ENCODE results near the gene SPG7. TPM values are rescaled to one million over a fixed set of nuclear protein-coding genes. Genes with fewer than 3 reads are reported as not detected.
A peak's percentile ranks its signal among the peaks of the same experiment; 100 is the strongest.

SPG7 gene
- total RNA-seq, 3 donors from 2014 or later (not counting 1 experiment from before 2014, with no cell fraction given): 142 to 195 (median 180) TPM

DNA sequence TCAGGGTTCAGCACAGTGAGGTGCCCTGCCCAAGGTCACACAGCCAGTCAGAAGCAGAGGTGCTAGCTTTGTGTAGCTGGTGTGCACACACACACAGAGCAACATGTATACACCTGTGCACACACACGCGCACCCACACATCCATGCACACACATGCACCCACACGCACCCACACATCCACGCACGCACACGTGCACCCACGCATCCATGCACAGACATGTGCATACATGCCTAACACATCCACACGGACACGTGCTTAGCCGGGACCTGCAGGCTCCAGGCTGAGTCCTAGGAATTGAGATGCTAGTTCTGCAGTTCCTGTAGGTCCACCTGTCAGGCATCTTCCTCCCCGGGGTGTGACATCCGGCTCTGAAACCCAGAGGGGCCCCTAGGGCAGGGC is 92.2 kb downstream of the SPG7 start:
- H3K27me3 Mint-ChIP-seq (ENCODE audit: low read depth in 2 of 2): no peaks in the 10 kb centered on the region

DNA sequence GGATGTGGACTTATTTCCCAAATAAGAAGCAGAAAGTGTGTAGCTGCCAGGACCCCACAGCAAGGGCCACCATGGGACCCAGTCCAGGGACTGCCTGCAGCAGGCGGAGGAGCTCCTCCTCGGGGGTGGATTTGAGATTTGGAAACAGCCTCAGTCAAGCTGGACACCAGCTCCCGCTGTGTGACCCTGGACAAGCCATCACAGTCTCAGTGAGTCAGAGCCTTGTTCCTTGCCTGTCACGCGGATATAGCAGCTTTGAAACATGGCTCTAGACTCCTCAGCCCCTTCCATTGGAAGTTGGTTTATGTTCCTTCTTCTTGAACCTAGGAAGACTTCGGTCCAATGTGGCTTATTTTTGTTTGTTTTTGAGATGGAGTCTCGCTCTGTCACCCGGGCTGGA is 92.8 kb downstream of the SPG7 start:
- intact Hi-C loops (cut with micrococcal nuclease): no loop called here
- DNase-seq: no peak
- no peaks in the 10 kb centered on the region for H3K9me3 ChIP-seq (ENCODE audit: control insufficient read depth, insufficient read depth, low read length)
- TF ChIP-seq, protein P1, sequence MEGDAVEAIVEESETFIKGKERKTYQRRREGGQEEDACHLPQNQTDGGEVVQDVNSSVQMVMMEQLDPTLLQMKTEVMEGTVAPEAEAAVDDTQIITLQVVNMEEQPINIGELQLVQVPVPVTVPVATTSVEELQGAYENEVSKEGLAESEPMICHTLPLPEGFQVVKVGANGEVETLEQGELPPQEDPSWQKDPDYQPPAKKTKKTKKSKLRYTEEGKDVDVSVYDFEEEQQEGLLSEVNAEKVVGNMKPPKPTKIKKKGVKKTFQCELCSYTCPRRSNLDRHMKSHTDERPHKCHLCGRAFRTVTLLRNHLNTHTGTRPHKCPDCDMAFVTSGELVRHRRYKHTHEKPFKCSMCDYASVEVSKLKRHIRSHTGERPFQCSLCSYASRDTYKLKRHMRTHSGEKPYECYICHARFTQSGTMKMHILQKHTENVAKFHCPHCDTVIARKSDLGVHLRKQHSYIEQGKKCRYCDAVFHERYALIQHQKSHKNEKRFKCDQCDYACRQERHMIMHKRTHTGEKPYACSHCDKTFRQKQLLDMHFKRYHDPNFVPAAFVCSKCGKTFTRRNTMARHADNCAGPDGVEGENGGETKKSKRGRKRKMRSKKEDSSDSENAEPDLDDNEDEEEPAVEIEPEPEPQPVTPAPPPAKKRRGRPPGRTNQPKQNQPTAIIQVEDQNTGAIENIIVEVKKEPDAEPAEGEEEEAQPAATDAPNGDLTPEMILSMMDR (IDR thresholded peaks at IDR 0.05): no peak
- Mint-ChIP-seq H3K36me3 (no peaks in the 10 kb centered on the region), H3K9me3 (no peaks in the 10 kb centered on the region), H3K4me1 (peaks cover 7 to 15% of the 10 kb centered on the region in 2 donors), H3K4me3 (no peak overlapping the region), H3K27ac (no peak overlapping the region), H3K27me3 (ENCODE audit: low read depth in 2 of 2) (no peaks in the 10 kb centered on the region)
- H3K4me1 ChIP-seq (ENCODE audit: control insufficient read depth, insufficient read depth, low read length): peaks cover 16% of the 10 kb centered on the region
- WGBS (ENCODE audit: insufficient coverage): 92% methylated on average over 8 of the region's 8 CpGs
- ATAC-seq: no peak
- H3K27me3 ChIP-seq (ENCODE audit: control insufficient read depth, insufficient read depth, low read length): no peaks in the 10 kb centered on the region
- no peak overlapping the region for H3K27ac ChIP-seq (ENCODE audit: low read length)
- H3K36me3 ChIP-seq (ENCODE audit: control insufficient read depth, insufficient read depth, low read length): no peaks in the 10 kb centered on the region
- no peak overlapping the region for H3K4me3 ChIP-seq (ENCODE audit: low read length)

More for the DNA sequence above, 92.2 kb downstream of the SPG7 start:
- H3K4me1 ChIP-seq (ENCODE audit: control insufficient read depth, insufficient read depth, low read length): peaks cover 16% of the 10 kb centered on the region
- Mint-ChIP-seq H3K4me1 (peaks cover 7 to 15% of the 10 kb centered on the region in 2 donors), H3K9me3 (no peaks in the 10 kb centered on the region), H3K4me3 (no peak overlapping the region), H3K36me3 (no peaks in the 10 kb centered on the region), H3K27ac (no peak overlapping the region)
- H3K4me3 ChIP-seq (ENCODE audit: low read length): no peak overlapping the region
- intact Hi-C loops (cut with micrococcal nuclease): no loop called here
- no peaks in the 10 kb centered on the region for H3K27me3 ChIP-seq (ENCODE audit: control insufficient read depth, insufficient read depth, low read length)
- H3K9me3 ChIP-seq (ENCODE audit: control insufficient read depth, insufficient read depth, low read length): no peaks in the 10 kb centered on the region
- TF ChIP-seq, protein P1 (IDR thresholded peaks at IDR 0.05): no peak
- ATAC-seq (no peak), DNase-seq (no peak)
- H3K36me3 ChIP-seq (ENCODE audit: control insufficient read depth, insufficient read depth, low read length): no peaks in the 10 kb centered on the region
- 86% methylated on average over 12 of the region's 12 CpGs for WGBS (ENCODE audit: insufficient coverage)
- no peak overlapping the region for H3K27ac ChIP-seq (ENCODE audit: low read length)

DNA sequence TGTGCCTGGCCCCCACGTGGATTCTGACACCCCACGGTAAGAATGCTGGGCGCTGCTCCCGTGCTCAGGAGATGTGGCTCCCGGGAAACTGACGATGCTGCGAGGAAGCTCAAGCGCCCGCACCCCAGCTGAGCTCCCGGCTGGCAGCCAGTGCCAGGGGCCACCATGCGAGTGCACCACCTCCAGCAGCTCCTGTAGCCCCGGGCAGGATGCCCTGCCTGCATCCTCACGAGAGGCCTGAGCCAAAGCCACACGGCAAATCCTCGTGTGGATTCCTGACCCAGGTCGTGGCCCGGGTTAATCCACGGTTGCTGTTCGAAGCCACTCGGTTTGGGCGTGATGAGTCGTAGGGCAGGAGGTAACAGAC is 93.7 kb downstream of the SPG7 start:
- H3K36me3 Mint-ChIP-seq: no peaks in the 10 kb centered on the region
- 79% methylated on average over 22 of the region's 22 CpGs for WGBS (ENCODE audit: insufficient coverage)
- Histone ChIP-seq H3K27ac (ENCODE audit: low read length) (no peak overlapping the region), H3K4me3 (ENCODE audit: low read length) (no peak overlapping the region), H3K27me3 (ENCODE audit: control insufficient read depth, insufficient read depth, low read length) (no peaks in the 10 kb centered on the region), H3K36me3 (ENCODE audit: control insufficient read depth, insufficient read depth, low read length) (no peaks in the 10 kb centered on the region), H3K4me1 (ENCODE audit: control insufficient read depth, insufficient read depth, low read length) (peaks cover 16% of the 10 kb centered on the region), H3K9me3 (ENCODE audit: control insufficient read depth, insufficient read depth, low read length) (no peaks in the 10 kb centered on the region)
- ATAC-seq: no peak
- no peak for DNase-seq
- intact Hi-C loops (cut with micrococcal nuclease): no loop called here
- peak overlapping the region in 1 of 2 donors; percentile 73 for H3K27ac Mint-ChIP-seq
- H3K27me3 Mint-ChIP-seq (ENCODE audit: low read depth in 2 of 2): no peaks in the 10 kb centered on the region
- TF ChIP-seq, protein P1 (IDR thresholded peaks at IDR 0.05): no peak
- peaks cover 7 to 15% of the 10 kb centered on the region in 2 donors for H3K4me1 Mint-ChIP-seq
- H3K9me3 Mint-ChIP-seq: no peaks in the 10 kb centered on the region
- H3K4me3 Mint-ChIP-seq: no peak overlapping the region

DNA sequence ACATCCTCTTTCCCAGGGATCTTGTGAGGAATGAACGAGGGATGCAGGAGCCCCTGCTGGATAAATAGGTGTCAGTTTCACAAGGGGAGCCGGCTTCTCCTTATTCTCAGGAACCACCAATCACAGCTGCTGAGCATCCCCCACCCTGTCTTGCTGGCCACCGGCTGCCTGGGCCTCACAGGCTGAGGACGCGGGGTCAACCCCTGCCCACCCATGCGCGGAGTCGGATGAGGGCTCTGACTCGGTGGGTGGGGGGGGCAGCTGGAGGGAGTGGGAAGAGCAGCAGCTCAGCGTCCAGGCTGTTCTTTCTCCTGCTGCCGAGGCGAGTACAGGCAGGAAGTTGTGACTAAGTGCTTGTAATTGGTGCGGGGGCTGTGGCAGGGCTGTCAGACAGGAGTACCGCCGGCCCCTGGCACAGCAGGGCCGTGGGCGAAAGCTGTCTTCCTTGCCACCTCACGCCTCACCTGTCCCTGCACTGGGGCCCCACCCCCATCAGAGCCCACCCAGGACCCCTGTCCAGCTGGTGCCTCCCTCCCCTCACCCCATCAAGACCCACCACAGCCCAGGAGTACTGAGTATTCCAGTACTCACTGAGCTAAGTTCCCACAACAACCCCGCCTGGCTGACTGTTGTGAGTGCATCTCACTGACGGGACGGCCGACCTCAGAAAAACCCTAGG is 94.2 kb downstream of the SPG7 start:
- Histone ChIP-seq H3K9me3 (ENCODE audit: control insufficient read depth, insufficient read depth, low read length) (no peaks in the 10 kb centered on the region), H3K27ac (ENCODE audit: low read length) (no peak overlapping the region), H3K27me3 (ENCODE audit: control insufficient read depth, insufficient read depth, low read length) (no peaks in the 10 kb centered on the region), H3K36me3 (ENCODE audit: control insufficient read depth, insufficient read depth, low read length) (no peaks in the 10 kb centered on the region), H3K4me3 (ENCODE audit: low read length) (no peak overlapping the region), H3K4me1 (ENCODE audit: control insufficient read depth, insufficient read depth, low read length) (peaks cover 16% of the 10 kb centered on the region)
- 4% methylated on average over 22 of the region's 22 CpGs for WGBS (ENCODE audit: insufficient coverage)
- Mint-ChIP-seq H3K36me3 (no peaks in the 10 kb centered on the region), H3K4me1 (peaks cover 7 to 15% of the 10 kb centered on the region in 2 donors), H3K4me3 (no peak overlapping the region), H3K27me3 (ENCODE audit: low read depth in 2 of 2) (no peaks in the 10 kb centered on the region), H3K9me3 (no peaks in the 10 kb centered on the region), H3K27ac (peak overlapping the region in 1 of 2 donors; percentile 73)
- ATAC-seq: peak; percentile 91 to 97 (median 94)
- TF ChIP-seq, protein P1 (IDR thresholded peaks at IDR 0.05): no peak
- DNase-seq: peak; percentile 60 to 72
- intact Hi-C loops (cut with micrococcal nuclease): no loop called here

Measured in natural killer cell (primary cell).